GM19455 (cell line): Measurements from ENCODE around the gene TBC1D16.

ENCODE experiments used
- ATAC-seq: cut with Tn5 transposase; IDR thresholded peaks from one replicate; pipeline ENCODE4 v1.9.1; 2021; ENCODE audit not compliant: unreplicated experiment

The TBC1D16 gene

DNA sequence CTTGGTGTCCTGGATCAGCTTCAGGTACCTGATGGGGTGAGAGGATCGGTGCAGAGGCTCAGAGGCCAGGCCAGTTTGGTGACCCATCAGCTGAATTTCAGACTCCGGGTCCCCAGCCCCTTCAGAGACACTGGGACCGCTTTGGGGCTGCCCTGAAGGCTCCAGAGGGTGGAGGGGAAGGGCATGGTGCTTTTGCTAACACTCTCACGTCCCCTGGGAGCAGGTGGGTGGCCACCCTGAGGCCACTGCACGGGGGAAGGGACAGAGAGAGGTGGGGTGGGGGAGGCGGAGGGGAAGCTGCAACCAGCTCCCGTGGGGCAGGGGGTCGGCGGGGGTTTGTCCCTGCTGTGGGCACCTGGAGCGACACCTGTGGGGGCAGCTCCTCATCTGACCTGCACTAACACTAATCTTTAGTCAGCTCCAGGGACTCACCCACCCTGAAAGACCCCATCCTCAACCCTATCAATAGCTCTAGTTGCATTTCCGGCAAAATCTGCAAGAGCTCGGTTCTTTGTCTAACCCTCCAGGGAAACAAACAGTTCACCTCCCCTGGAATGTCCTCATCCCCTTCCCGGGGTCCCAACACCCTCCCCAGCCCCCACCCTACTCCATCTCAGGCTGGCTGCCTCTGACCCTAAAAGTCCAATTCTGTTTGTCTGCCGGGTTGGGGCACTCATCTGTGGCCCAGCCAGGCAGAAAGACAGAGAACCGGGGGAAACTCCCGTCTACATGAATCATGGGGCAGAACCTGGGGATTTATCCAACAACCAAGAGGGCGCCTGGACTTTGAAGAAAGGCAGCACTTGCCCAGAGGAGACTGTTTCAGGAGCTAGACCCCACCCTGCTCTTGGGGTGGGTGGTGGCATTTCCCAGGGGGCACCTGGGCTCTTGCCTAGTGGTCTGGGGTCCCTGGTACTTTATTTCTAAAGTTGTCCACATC is 104.5 kb downstream of the TBC1D16 start:
- ATAC-seq: no peak

DNA sequence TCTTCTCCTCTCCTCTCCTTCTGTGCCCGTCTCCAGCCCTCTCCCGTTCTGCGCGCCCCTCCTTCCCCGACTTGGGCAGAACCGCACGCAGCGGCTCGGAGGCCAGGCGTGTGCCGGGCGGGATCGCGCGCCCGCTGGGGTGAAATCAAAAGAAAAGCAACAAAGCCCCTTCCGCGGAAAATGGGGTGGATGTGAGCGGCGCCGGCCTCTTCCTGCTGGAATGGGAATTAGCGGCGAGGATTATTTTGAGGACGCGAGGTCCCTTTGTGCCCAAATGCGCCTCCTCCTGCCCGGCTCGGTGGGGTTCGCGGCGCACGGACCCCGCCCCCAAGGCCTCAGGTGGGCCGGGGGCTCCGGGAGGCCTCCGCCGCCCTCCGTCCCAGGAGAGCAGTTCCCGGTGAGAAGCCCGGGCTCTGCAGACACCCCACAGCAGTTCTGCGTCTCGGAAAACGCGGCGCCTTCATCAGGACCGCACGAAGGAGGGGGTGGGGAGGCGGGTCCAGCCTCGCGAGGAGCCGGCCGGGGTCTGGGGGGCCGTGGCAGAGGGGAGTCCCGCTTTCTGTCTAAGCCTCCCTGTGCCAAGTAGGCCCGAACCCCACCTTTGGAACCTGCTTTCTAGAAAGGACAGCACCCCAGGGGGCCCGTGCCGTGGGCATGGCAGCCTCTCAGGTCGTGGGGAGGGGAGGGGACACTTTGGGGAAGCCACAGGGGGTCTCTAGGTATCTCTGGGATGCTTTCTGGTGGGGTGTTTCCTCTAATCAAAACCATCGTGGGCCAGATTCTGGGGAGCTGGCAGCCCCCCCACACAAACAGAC is 105.4 kb downstream of the TBC1D16 start:
- no peak for ATAC-seq

DNA sequence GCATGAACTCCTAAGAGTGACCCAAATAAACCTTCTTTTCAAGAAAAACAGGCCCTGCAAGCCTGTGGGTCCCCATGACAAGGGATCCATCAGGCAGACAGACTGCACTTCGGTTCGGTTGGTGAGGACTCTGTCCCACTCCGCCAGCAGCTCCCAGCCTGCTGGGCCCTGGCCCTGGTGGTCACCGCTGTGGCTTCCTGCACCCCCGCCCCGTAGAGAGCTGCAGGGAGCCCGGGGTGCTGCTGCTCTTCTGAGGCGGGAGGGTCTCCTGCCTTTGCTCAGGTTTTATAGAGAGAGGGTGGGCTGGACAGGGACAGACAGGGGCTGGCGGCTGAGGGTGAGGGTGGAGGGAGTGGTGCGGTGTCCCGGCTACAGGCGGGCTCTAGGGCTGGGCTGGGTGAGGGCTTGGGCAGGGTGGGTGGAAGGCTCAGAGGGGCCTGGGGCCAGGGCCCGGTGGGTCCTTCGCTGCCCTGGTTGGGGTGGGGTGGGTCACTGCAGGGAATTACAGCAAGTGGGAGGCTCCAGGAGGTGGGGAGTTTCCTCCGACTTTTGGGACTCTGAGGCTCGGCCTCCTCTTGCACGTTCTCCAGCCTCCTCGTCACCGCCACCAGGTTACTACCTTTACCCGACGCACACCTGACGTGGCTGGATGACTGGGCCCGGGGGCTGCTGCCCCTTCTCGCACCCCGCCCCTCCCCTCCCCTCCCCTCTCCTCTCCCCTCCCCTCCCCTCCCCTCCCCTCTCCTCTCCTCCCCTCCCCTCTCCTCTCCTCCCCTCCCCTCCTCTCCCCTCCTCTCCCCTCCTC is 106.2 kb downstream of the TBC1D16 start:
- ATAC-seq: no peak

DNA sequence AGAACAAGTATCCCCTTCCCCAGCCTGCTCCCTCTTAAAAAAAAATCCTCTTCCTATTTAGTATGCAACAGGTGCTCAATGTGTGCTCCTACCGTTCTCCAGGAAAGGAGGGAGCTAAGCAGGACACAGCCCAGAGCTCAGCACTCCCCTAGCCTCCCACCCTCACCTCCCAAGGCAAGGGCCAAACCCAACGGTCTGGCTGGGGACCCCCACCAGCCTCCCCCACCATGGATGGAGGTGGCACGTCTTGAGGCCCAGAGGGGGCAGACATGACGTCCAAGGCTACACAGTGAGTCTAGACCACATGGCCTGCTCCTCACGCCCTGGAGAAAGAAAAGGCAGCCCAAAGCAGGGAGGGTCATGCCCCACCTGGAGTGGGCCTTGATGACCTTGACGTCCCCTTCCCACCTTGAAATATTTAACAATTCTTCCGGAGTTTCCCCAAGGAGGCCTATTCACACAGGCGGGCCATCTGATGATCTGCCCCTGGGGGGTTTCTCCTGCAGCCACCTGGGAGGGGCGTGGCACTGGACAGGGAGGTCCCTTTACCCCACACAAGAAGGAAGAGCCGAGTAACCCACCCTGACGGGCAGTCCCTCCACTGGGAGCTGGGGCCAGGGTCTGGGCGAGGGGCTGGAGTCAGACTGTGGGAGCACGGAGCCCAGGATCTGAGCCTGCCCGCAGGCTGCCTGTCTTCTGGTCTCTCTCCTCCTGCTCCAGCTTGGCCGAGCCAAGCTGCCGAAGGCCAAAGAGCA is 107.0 kb downstream of the TBC1D16 start:
- ATAC-seq: no peak

DNA sequence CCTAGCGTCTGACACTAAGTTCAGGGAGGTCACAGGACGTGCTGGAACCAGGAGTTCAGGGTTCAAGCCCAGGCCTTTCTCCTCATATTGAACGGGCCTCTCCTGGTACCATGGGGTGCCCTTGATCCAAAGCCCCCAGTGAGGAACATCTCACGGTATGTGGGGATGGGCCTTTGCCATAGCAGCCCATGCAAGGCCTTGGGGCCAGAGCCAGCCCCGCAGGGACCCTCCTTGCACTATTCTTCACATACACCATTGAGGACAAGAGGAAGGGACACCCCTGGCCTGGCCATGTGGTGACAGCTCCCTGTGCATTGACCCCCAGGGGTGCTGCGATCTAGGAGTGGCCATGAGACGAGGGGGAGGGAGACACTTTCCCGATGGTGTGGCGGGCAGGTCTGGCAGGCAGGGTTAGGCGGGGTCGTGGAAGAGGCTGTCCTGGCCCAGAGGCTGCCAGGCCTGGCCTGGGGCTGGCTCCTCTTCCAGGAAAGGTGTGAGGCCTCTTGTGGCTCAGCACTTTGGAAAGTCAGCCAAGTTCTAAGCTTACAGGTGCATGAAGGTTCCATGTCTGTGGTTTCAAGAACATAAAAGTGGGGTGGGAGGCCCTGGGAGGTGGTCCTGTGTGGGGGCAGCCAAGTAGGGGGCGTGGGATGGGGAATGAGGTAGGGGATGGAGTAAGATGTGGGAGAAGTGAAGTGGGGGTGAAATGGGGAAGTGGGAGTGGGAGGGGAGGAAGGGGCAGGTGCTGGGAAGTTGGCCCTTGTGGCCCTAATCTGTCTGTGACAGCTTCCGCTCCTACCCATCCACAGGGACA is 107.8 kb downstream of the TBC1D16 start:
- ATAC-seq: no peak

DNA sequence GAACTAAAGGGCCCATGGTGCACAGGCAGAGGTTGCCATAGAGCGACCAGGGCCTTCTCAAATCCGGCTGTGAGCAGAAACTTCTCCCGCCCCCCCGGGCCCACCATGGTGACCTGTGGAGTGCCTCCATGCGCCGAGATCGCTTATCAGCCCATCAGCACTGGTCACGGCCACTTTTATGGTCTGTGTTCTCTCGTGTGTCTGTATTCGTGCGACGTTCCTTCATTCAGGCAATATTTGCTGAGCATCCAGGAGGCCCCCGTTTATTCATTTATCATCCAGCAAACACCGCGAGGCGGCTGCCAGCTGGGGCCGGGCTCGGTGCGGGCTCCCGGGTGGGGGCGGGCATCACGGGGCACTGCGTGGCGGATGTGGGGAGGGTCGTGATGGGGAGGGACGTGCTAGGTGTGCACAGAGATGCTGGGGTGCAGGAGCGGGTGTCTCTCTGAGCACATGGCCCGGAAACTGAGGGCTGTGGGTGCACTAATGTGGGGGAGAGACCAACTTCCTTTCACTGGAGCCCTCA is 108.5 kb downstream of the TBC1D16 start:
- ATAC-seq: no peak

DNA sequence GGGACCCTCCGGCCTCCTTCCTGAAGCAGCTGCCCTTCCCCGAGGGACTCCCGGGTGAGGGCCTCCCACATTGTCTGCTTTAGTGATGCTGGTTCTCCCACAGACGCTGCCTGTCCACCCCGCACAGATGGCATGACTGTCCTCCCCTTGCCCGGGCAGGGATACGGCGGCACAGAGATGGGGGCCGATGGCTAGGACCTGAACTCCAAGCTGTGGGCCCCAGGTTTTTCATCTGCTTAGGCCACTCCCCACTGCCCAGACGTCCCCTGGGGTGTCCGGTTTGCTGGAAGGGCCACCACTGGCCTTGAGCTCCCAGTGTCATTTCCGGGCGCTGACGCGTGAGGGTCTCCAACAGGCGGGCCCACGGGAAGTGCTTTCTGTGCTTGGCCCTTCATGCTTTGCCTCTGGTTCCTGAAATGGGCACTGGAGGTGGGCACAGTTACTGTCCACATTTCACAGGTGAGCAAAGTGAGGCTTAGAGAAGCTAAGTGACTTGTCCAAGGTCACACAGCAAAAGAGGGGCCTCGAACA is 109.0 kb downstream of the TBC1D16 start:
- ATAC-seq: no peak

DNA sequence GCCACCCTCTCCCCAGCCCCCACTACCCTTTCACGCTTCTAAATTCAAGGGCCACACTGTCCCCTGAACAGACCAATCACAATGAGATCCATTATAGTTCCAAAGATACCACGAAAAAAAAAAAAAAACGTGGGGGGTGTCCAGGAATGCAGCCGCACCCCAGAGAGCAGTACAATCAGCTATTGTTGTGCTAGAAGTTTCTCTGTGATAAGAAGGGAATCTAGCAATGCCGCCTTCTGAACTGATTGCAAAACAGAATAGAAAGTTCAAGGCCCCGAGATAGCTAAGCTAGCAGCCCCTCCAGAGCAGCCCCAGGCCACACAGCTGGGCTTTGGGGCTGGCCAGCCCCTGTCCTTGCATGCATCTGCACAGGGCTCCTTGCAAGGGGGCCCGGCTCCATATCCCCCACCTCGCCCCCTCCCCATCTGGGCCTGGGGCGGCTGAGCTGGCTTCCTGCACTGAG is 109.5 kb downstream of the TBC1D16 start:
- ATAC-seq: no peak

DNA sequence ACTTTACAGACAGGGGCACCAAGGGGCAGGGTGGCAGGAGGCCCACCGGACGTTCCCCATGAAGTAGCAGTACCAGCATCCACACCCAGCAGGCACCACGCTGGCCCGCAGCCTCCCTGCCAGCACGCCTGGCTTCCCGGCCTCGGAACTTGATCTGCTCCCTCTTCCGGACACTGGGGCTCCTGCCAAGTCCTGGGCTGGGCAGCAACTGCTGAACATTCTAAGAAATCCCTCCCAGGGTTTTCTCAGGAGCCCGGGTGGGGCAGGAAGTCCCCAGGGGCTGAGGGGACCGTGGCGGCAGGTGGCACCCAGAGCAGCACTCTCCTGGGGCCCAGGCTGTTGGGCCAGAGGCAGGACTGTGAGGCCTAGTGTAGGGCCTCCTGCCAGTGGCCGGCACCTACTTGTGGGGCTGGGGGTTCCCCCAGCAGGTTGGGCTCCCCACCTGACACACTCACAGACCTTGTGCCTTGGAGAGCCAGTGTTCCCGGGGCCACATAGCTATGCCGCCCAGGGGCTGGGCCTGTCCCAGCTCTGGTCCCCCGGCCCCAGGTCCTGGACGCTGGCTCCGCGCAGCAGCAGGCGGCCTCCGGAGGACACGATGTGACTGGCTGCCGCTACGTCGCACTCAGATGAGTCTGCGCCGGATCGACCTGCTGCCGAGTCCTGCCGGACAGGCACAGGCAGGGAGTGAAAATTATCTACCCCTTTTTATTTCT is 110.3 kb downstream of the TBC1D16 start:
- ATAC-seq: no peak

DNA sequence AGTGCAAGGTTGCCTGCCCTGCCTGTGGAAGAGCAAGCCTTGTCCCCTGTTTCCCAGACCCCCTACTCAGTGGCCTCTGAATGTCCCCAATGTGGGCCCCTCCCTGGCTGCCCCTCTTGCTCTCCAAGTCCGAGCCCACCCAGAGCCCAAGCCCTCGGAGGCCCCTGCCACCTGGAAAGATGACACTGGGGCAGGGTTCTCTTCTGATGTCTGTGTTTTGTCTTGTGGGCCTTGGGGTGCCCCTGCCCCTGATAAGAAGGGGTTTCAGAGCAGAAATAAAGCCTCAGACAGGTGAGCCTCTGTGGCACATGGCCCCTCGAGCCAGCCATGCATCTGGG is 111.1 kb downstream of the TBC1D16 start:
- no peak for ATAC-seq

DNA sequence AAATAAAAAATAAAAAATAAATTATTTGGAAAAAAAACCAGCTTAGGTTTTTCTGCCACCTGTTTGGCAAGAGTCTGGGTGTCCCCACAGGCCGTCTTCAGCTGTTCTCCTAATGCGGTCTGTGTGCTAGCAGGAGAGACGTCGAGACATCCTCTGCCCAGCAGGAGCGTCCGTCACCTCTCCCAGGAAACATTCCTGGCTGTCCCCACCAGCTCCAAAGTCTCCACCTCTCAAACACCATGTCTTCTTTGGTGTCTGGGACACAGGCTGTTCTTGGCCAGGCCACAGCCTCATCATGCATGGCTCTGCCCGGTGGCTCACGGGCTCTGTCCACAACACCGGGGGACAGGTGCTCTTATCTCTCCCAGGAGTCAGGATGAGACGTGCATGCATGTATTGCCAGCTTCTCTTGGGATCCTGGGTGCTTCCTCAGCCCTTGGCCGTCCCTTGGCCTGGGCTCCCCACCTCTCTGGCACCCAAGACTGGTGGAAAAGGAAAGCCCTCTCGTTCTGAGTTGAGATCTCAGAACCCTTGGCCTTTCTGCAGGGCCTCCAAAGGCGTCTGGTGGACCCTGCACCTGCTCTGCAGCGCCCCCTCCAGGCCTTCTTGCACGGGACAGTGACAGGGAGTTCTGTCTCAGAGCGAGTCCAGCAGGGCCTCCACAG is 111.6 kb downstream of the TBC1D16 start:
- ATAC-seq: no peak

DNA sequence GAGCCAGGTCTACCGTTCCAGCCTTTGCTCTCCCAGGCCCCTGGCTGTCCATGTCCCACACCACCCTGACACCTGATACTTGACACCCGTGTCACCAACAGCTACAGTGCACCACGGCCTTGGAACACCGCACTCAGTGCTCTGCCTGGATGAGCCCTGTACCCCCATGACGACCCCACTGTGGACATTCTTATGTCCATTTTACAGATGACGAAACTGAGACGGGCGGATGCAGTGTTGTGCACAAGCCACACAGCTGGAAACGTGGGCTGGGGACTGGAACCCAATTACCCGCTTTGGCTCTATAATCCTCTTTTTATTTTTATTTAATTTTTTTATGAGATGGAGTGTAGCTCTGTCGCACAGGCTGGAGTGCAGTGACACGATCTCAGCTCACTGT is 112.9 kb downstream of the TBC1D16 start:
- ATAC-seq: no peak

DNA sequence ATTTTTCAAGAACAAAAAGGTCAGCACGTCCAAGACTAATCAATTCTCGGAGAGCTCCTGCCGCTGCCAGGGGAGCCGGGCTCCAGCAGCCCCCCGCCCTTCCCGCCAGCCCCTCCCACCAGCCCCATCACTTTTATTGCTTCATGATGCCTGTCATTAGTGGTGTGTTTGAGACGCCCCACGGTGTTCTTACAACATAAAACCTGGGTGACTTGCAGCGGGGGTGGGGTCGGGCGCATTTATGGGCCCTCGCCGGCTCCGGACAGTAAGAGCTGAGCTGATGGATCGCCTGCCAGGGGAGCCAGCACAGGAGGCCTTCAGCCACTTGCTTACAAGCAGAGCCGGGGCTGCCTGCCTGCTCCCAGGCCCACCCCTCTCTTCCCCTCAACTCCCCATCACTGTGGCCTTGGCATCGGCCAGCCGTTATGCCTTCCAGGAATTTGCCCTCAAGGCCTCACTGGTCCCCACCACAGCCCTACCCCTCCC is 113.5 kb downstream of the TBC1D16 start:
- ATAC-seq: no peak

DNA sequence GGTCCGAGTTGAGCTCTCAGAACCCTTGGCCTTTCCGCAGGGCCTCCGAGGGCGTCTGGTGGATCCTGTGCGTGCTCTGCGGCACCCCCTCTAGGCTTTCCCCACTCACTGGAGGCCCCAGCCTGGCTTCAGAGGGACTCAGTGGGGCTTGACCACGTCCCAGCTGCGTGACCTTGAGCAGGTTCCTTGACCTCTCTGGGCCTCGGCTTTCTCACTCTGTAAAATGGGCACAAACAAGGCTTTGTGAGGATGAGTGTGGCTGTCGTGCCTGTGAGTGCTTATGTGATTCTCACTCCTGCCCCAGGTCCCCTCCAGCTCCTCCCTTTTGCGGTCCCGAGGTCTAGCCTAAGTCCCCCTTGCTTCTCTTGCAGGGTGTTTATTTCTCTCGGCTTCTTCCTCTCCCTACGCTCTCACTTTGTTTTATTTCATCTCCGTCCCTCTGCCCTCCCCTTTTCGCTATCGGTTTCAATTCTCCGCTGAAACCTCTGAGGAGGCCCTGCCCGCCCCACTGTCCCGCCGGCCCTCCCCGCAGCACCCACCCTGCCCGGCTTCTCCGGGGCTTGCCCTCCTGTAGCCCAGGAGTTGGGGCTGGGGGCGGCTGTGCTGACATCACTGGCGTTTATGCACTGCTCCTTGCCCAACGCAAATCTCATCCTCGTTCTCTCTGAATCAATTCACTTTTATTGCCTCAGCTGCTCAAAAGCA is 114.1 kb downstream of the TBC1D16 start:
- ATAC-seq: no peak

DNA sequence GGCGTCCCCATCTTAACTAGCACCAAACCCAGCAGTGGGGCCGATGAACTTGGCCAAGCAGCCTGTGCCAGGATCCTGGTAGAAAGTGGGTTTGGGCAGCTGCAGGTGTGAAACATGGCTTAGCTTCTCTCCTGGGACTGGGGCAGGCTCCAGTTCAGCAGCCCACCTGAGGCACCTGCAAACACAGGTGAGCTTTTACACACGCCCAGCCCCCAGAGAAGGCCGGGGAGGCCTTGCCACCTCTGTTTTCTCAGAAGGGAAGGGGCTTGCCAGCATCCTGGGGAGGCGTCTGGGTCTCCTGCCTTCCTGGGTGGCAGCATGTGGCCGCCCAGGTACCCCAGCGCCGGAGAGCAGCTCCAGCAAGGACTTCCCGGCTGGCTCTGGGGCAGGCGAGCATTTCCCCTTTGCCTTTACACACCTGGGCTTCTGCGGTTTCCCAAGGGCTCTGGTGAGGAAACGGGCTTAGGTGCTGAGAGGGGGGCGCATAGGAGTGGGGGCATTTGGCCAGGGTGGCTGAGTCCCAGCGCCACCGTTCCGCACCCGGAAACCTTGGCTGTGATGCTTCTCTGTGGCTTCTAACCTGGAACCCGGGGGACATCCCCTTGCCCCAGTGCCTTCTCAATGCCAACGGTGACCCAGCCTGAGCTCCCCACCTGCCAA is 114.8 kb downstream of the TBC1D16 start:
- no peak for ATAC-seq

DNA sequence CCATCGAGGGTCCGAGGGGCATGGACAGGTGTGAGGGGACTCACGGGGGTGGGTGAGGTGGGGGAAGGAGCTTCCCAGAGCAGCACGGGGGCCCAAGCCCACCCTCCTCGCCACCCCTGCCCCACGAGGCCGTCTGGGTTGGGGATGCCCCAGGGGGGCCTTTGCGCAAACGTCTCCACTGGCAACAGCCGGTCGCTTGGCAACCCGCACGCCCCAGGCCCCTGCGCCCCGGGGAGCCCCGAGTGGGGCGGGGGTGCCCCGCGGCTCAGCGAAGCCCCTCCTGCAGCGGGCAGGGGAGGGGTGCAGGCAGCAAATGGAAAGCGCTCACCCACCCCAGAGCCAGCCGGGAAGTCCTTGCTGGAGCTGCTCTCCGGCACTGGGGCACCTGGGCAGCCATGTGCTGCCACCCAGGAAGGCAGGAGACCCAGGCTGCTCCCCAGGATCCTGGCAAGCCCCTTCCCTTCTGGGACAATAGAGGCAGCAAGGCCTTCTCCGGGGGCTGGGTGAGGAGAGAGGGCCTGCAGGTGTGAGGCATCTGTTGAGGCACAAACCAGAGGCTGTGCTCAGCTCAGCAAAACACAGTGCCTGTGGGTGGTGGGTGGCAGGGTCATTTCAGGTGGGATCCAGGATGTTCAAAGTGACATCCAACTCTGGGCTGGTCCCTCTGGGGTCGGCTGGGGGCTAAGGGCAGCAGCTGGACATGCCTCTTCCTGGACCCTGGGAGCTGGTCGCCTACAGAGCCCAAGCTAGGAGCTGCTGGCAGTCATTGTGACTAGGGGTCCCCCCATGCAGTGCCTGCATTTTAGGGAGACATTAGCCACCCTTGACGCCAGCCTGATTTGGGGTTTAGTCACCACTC is 115.6 kb downstream of the TBC1D16 start:
- no peak for ATAC-seq
